NCI-H146 (cell line): Measurements from ENCODE around the gene EGR2.
A peak's percentile ranks its signal among the peaks of the same experiment; 100 is the strongest.

Source experiments
- DNase-seq: peaks from one replicate; lab custom pipeline; 2025; lab: John Stamatoyannopoulos, UW

Gene EGR2

GRCh38 chr10:62817766-62818425, 1.7 kb upstream of the EGR2 start:
- DNase-seq = peak; percentile 36

GRCh38 chr10:62817121-62817765, 1.1 kb upstream of the EGR2 start:
- no peak for DNase-seq

GRCh38 chr10:62816076-62816330, 163 bp downstream of the EGR2 start:
- no peak for DNase-seq

- no peak for DNase-seq
These were observed 638 bp downstream of the EGR2 start for GRCh38 chr10:62815381-62816075.

- no peak for DNase-seq
These were observed 1.3 kb downstream of the EGR2 start for GRCh38 chr10:62814756-62815380.

GRCh38 chr10:62813981-62814380, 2.2 kb downstream of the EGR2 start:
- no peak for DNase-seq

- DNase-seq = no peak
These were observed 2.7 kb downstream of the EGR2 start for GRCh38 chr10:62813453-62813852.

- DNase-seq = no peak
These were observed 3.3 kb downstream of the EGR2 start for GRCh38 chr10:62812672-62813439.

GRCh38 chr10:62811159-62811875, 4.8 kb downstream of the EGR2 start:
- DNase-seq = no peak

GRCh38 chr10:62810156-62810902, 5.8 kb downstream of the EGR2 start:
- no peak for DNase-seq

GRCh38 chr10:62806251-62806650, 9.9 kb downstream of the EGR2 start:
- no peak for DNase-seq

- peak; percentile 48 for DNase-seq
These were observed 10.7 kb downstream of the EGR2 start for GRCh38 chr10:62805231-62806099.

- DNase-seq = peak; percentile 87
These were observed 11.6 kb downstream of the EGR2 start, which contains the start of gene ADO for GRCh38 chr10:62804356-62805230. ADO (plus strand) TSS chr10:62804720; CDS start chr10:62805060, 340 bp downstream.

GRCh38 chr10:62803724-62804355, 12.3 kb downstream of the EGR2 start:
- no peak for DNase-seq

GRCh38 chr10:62801871-62802270, 14.3 kb downstream of the EGR2 start:
- DNase-seq = no peak

- peak; percentile 4 for DNase-seq
These were observed 19.3 kb downstream of the EGR2 start for GRCh38 chr10:62796896-62797295.

GRCh38 chr10:62795762-62796161, 20.4 kb downstream of the EGR2 start:
- DNase-seq = no peak

- no peak for DNase-seq
These were observed 21.1 kb downstream of the EGR2 start for GRCh38 chr10:62795100-62795499.
